HG03354 (cell line): ENCODE results near the gene CFAP90.

ENCODE experiments used
- ATAC-seq: cut with Tn5 transposase; IDR thresholded peaks from one replicate; pipeline ENCODE4 v1.9.1; 2021; ENCODE audit warnings: mild to moderate bottlenecking; ENCODE audit not compliant: unreplicated experiment, poor library complexity, severe bottlenecking

The CFAP90 gene

DNA sequence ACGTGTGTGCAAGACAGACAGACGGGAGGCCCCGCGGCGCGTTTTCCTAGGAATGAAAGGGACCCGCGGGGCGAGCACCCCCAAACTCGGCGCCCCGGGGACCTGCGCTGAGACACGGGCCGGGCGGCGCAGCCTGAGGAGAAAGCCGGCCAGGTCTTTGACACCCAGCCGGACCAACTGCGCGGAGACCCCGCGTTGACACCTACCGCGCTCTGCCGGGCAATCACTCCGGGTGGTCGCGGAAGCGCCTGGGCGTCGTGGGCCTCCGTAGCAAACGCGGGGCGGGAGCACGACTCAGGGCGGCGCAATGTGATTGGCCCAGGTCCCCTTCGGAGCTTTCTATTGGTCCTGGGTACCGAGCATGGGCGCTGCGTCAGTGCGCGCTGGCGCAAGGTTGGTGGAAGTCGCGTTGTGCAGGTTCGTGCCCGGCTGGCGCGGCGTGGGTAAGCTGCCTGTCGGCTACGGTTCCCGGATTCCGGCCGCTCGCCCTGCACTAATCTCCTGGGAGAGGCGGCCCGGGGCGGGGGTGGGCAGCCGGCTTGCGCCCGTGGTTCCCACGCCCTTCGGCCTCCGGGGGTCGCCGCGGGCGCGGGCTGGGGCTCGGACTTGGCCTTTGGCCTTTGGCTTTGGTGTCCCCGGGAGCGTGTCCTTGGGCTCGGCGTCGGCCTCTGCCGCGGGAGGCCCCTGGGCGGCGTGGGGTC is 18.0 kb upstream of the CFAP90 start, which contains the start of the genes FASTKD3 and MTRR:
FASTKD3 (minus strand) TSS at position 259 of the 701 bp plus-strand sequence. CDS start 948 bp downstream, outside the sequence.
MTRR (plus strand) TSS at position 376 of the 701 bp plus-strand sequence. CDS start 1,647 bp downstream, outside the sequence.
- ATAC-seq, result peak; percentile 99

- ATAC-seq, result no peak
These were observed 17.5 kb upstream of the CFAP90 start for GRCh38 chr5:7868427-7868772.

- no peak for ATAC-seq
These were observed 16.3 kb upstream of the CFAP90 start for GRCh38 chr5:7867260-7867659.

GRCh38 chr5:7866196-7866595 is 15.3 kb upstream of the CFAP90 start:
- no peak for ATAC-seq

- ATAC-seq, result peak; percentile 45
These were observed 7.1 kb upstream of the CFAP90 start for GRCh38 chr5:7857926-7858632.

DNA sequence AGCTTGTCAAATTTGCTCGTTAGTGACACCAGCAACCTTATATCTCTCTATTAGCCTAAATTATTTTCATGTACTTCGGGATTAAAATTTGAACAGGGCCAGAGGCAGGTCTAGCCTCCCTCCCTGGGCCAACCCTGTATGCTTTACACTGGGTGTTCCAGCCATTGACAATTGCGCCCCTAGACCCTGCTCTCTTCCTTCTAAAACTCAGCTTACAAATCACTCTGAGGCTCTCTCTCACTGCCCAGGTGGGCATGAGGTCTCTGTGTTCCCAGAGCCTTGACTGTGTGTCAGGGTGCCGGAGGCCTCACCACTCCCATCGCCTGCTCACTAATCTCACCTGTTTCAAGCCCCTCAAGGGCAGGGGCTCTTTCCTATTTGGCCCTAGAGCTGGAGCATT is 6.4 kb upstream of the CFAP90 start:
- no peak for ATAC-seq

GRCh38 chr5:7856855-7857254 is 5.9 kb upstream of the CFAP90 start:
- no peak for ATAC-seq

- ATAC-seq, result no peak
These were observed 4.7 kb upstream of the CFAP90 start for GRCh38 chr5:7855611-7856010.

- ATAC-seq, result no peak
These were observed 2.1 kb upstream of the CFAP90 start for GRCh38 chr5:7852988-7853387.

DNA sequence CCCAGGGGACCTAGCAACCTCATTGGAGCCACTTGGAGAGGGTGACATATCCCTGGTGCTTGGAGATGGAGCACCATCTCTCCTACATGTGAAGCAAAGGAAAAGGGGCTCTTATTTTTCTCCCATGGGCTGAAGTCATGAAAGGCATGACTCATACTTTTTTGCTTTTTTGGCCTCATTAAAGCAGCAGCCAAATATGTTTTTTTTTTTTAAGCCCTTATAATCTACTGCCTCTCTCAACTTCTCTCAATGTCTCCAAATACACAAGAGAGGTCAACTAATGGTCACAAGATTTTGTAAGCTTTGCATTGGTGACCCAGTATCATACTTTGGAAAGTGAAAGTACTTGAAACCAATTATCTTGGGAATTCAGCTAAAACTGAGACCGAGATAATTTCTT is 1.6 kb upstream of the CFAP90 start:
- ATAC-seq, result no peak

- no peak for ATAC-seq
These were observed 820 bp upstream of the CFAP90 start for GRCh38 chr5:7851617-7852289.

DNA sequence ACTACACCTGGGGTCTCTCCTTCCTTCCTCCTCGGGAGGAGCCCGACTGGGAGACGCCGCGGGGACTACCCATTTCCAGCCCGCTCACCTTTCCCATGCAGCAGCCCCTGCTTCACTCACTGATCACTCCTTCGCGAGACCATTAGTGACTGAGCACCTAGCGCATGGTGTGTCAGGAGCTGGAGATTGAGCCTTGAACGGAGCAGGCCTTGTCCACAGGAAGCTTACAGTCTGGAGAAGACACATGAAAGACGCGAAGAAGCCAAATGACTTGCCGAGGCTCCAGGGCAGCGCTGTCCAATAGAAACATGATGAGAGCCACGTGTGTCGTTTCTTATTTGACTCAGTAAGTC is 283 bp upstream of the CFAP90 start:
- no peak for ATAC-seq

DNA sequence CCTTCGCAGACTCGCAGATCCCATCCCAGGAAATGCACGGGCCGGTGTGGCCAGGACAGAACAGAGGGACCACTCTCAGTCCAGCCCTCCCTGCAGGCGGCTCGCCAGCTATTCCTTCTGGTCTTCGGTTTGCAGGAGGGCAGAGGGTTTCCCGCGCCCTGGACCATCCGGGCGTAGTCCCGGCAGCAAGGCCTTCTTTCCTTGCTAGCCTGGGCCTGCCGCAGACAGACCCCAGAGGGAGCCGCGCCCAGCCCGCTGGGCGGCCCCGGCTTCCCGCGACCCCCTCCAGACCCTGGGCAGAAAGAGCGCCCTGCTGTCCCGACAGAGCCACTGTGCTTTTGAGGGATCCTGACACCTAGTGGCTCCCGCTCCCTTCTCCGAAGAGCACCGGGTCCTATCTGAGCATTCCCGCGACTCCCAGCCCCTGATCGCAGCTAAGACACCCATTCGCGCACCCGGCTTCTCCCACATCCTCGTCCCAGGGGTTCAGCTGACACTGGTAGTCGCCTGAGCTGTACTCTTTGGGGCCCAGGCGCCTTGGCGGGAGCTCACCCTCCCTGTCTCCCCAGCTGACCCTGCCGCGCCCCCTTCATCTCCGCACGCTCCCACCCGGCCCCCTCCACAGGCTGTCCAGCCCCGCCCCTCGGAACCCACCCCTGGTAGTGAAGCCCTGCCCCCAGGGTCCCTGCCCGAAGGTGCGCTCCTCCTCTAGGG is 1.1 kb downstream of the CFAP90 start:
- ATAC-seq, result no peak

GRCh38 chr5:7848296-7848695 is 2.6 kb downstream of the CFAP90 start:
- no peak for ATAC-seq

DNA sequence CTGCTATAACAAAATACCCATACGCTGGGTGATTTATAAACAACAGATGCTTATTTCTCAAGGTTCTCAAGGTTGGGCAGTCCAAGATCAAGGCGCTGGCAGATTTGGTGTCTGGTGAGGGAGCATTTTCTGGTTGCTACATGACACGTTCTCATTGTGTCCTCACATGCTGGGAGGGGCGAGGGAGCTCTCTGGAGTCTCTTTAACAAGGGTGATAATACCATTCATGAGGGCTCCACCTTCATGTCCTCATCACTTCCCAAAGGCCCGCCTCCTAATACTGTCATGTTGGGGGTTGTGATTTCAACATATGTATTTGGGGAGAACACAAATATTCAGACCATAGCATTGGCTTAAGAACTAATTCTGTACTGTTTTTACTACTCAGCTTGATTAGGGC is 4.6 kb downstream of the CFAP90 start:
- no peak for ATAC-seq

DNA sequence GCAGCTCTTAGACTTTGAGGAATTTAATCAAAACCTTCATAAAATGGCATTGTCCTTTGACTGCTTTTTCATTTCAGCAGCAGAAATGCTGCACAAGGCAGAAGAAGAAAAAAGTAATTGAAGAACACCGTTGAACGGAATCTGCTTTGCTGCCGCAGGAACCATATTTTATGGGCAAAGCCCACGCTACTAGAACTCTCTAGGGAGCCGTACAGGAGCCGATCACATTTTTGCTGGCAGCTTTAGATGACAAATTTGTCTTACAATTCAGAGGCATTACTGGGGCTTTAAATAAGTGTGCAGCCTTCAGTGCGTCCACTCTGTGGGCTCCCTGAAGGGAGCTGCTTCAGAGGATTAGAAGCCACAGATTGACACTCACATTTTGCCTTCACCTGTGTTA is 5.4 kb downstream of the CFAP90 start:
- no peak for ATAC-seq

- ATAC-seq, result no peak
These were observed 6.0 kb downstream of the CFAP90 start for GRCh38 chr5:7844901-7845300.

DNA sequence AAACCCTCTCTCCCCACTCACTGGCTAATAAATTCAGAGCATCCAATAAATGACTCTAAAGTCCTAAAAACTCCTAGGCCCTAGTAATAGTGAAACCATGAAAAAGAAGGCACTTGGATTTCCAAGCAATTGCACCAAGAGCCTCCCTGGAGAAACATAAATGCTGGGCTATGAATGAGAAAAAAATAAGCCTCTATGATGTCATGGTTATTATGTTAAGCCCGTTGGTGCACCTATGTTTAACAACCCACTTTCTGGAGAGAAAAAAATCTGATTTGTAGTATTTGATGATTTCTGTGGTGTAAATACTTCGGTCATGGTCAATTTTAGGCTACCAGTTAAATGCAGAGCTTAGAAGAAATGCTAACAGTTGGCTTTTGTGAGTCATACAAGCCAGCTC is 8.4 kb downstream of the CFAP90 start:
- no peak for ATAC-seq

DNA sequence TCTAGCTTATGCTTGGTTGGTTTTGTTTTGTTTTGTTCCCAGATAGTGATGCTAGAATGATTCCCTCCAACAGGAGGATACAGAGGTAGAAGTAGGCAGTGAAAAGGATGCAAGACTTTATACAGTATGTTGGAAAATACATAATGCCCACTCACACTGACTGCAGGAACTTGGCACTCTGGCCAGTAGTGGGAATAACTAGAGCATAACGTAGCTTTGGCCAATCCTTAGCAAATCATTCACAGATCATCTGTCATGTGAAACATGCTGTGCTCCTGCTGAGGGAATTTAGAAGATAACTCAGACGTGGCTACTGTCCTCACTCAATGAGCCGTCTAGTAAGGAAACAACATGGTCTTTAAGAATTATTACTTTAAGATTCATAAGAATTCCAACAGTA is 13.5 kb downstream of the CFAP90 start:
- ATAC-seq, result no peak

GRCh38 chr5:7834982-7835381 is 16.0 kb downstream of the CFAP90 start:
- no peak for ATAC-seq
